Activated CD4-positive, alpha-beta T cell treated with anti-CD3 and anti-CD28 coated beads, Interleukin-2, amount 50 U/mL, for 24 hours (primary cell): ENCODE measurements around the gene TCF12.

Source experiments
- DNase-seq, 2 donors: peaks; one replicate each; pipeline ENCODE4 v3.0.0-alpha.2; 2020; ENCODE audit warnings: low read depth in 1 of 2, low spot score in 1 of 2

The TCF12 gene

GRCh38 chr15:57329582-57330367 lies 411.3 kb downstream of the TCF12 start:
- no peak for DNase-seq

- DNase-seq = no peak
Observed at GRCh38 chr15:57330619-57331340, 412.3 kb downstream of the TCF12 start.

GRCh38 chr15:57332326-57332725 lies 413.9 kb downstream of the TCF12 start:
- no peak for DNase-seq

GRCh38 chr15:57333487-57333886 lies 415.0 kb downstream of the TCF12 start:
- DNase-seq = no peak

- no peak for DNase-seq
Observed at GRCh38 chr15:57334257-57334656, 415.8 kb downstream of the TCF12 start.

GRCh38 chr15:57335293-57335715 lies 416.9 kb downstream of the TCF12 start:
- DNase-seq = no peak

- DNase-seq = no peak
Observed at GRCh38 chr15:57335719-57336118, 417.3 kb downstream of the TCF12 start.

GRCh38 chr15:57337868-57338411 lies 419.5 kb downstream of the TCF12 start:
- no peak for DNase-seq

- no peak for DNase-seq
Observed at GRCh38 chr15:57339321-57339720, 420.9 kb downstream of the TCF12 start.
